GDM1 (cell line): Measurements from ENCODE around the gene PARD6B.

Experiments used
- DNase-seq: peaks from one replicate; lab custom pipeline; 2025; lab: John Stamatoyannopoulos, UW

The PARD6B gene

GRCh38 chr20:50724112-50724725 lies 7.2 kb upstream of the PARD6B start:
- DNase-seq, result no peak

GRCh38 chr20:50724851-50725723 lies 6.3 kb upstream of the PARD6B start:
- DNase-seq, result no peak

GRCh38 chr20:50725724-50726005 lies 5.7 kb upstream of the PARD6B start:
- DNase-seq, result no peak

- DNase-seq, result no peak
These were observed 4.2 kb upstream of the PARD6B start for GRCh38 chr20:50726955-50727791.

- DNase-seq, result no peak
These were observed 3.4 kb upstream of the PARD6B start for GRCh38 chr20:50727792-50728485.

GRCh38 chr20:50728486-50728980 lies 2.8 kb upstream of the PARD6B start:
- no peak for DNase-seq

- DNase-seq, result no peak
These were observed 2.2 kb upstream of the PARD6B start for GRCh38 chr20:50728981-50729874.

- DNase-seq, result no peak
These were observed 1.2 kb upstream of the PARD6B start for GRCh38 chr20:50729901-50730764.

- no peak for DNase-seq
These were observed 670 bp upstream of the PARD6B start for GRCh38 chr20:50730765-50731054.

- DNase-seq, result no peak
These were observed 730 bp downstream of the PARD6B start for GRCh38 chr20:50731930-50732690.

- no peak for DNase-seq
These were observed 2.4 kb downstream of the PARD6B start for GRCh38 chr20:50733644-50734349.

- DNase-seq, result no peak
These were observed 3.6 kb downstream of the PARD6B start for GRCh38 chr20:50734730-50735679.

- DNase-seq, result no peak
These were observed 4.4 kb downstream of the PARD6B start for GRCh38 chr20:50735813-50736212.

- DNase-seq, result no peak
These were observed 6.0 kb downstream of the PARD6B start for GRCh38 chr20:50737352-50737751.

- DNase-seq, result no peak
These were observed 11.7 kb downstream of the PARD6B start for GRCh38 chr20:50743087-50743486.

GRCh38 chr20:50744143-50744792 lies 12.9 kb downstream of the PARD6B start:
- DNase-seq, result no peak

GRCh38 chr20:50745634-50746137 lies 14.3 kb downstream of the PARD6B start:
- no peak for DNase-seq
